Activated T-cell treated with anti-CD3 and anti-CD28 coated beads, Interleukin-2, amount 50 U/mL, for 48 hours (primary cell): ENCODE data around the gene SYT3.
"Not testable (repeated sequence)": the region's sequence is repeated elsewhere in the genome, so short reads cannot be mapped to it uniquely, and the experiment has no call there.

Experiments used
- DNase-seq, 2 experiments: peaks; one replicate each; pipeline ENCODE4 v3.0.0-alpha.2; 2020

Gene SYT3

DNA sequence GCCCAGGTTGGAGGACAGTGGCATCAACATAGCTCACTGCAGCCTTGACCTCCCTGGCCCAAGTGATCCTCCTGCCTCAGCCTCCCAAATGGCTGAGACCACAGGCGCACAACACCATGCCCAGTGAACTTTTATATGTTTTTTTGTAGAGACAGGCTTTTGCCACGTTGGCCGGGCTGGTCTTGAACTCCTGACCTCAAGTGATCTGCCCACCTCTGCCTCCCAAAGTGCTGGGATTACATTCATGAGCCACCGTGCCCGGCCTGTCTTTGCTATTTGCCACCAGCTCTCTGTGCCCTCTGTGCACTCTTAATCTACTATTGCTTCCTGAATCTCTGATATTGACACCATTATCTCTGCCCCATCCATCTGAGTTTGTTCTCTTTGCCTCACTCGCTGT lies 37.2 kb downstream of the SYT3 start:
- no peak for DNase-seq

DNA sequence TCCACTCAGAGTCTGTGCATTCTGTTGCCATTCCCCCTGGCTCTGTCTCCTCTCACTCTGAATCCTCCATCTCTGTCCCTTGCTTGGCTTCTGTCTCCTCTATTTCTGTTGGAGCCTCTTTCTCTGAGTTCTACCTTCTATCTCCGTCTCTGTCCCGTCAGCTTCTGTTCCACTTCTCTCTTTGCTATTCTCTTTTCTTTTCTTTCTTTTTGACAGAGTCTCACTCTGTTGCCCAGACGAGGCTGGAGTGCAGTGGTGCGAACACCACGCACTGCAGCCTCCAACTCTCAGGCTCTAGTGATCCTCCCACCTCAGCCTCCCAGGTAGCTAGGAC lies 37.6 kb downstream of the SYT3 start:
- no peak for DNase-seq

DNA sequence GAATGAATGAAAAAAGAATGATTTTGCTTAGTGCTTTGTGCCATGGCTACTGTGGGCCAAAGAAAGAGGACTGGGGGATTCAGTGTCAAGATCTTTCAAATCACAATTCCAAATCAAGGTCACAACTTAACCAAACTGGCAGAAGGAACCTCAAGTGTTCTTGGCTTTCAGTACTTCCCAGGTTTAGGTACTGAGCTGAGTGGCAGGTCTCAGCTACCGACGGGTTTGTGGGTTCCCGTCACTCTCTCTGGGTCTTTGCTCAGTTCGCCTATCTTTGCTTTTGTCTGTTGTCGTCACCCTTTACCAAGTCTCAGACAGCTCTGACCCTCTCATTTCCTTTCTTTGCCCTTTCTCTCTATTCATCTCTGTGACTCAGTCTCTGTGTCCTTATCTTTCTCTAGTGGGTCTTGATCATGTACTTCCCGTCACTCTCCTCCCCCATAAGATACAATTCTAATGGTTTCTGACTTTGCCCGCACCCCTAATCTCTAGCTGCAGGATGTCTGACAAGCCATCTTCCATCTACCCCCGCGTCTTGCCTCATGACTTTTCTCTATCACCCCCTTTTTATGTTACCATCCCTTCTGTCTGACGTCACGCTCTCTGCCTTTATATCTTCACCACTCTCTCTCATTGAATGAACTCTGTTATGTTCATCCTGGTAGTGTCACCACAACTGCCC lies 38.1 kb downstream of the SYT3 start:
- no peak for DNase-seq

DNA sequence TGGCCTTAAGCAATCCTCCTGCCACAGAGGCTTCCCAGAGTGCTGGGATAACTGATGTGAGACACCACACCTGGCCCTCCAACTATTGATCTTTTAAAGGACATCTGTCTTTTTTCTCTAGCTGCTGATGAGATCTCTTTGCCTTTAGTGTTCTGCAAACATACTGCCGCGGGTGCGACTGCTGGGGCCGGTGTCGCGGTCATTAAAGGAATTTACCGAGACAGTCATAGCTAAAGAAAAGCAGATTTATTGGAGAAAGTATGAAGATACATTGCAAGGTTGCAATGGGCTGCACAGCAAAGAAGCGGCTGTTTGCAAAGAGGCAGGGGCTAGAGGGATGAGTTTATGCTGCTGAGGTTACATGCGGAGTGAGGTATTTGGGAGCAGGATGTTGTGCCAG lies 40.3 kb downstream of the SYT3 start:
- no peak for DNase-seq

DNA sequence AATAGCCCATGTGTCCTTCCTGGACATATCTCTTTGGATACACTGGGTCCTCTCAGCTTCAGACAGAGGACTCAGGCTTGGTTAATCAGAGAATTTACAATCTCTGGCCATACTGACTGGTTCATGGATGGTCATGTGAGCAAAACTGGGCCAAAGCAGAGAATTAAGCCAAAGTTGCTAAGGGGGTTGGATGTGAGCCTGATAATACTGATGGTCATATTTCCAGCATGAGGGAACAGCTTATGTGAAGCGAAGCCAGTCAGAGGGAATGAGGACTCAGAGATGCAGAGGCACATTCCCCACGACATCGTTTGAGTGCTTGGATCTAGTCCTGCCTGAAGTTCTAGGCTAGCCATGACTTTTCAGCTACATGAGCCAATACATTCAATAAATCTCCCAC lies 49.5 kb downstream of the SYT3 start:
- no peak for DNase-seq

DNA sequence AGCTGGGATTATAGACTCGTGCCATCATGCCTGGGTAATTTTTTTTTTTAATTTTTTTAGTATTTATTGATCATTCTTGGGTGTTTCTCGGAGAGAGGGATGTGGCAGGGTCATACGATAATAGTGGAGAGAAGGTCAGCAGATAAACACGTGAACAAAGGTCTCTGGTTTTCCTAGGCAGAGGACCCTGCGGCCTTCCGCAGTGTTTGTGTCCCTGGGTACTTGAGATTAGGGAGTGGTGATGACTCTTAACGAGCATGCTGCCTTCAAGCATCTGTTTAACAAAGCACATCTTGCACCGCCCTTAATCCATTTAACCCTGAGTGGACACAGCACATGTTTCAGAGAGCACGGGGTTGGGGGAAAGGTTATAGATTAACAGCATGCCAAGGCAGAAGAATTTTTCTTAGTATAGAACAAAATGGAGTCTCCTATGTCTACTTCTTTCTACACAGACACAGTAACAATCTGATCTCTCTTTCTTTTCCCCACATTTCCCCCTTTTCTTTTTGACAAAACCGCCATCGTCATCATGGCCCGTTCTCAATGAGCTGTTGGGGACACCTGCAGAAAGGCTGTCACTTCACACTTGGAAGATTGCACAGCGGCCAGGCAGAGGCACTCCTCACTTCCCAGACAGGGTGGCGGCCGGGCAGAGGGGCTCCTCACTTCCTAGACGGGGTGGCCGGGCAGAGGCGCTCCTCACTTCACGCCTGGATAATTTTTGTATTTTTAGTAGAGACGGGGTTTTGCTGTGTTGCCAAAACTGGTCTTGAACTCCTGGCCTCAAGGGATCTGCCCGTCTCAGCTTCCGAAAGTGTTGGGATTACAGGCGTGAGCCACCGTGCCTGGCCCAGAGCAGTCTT lies 57.7 kb downstream of the SYT3 start:
- not testable (repeated sequence) for DNase-seq

DNA sequence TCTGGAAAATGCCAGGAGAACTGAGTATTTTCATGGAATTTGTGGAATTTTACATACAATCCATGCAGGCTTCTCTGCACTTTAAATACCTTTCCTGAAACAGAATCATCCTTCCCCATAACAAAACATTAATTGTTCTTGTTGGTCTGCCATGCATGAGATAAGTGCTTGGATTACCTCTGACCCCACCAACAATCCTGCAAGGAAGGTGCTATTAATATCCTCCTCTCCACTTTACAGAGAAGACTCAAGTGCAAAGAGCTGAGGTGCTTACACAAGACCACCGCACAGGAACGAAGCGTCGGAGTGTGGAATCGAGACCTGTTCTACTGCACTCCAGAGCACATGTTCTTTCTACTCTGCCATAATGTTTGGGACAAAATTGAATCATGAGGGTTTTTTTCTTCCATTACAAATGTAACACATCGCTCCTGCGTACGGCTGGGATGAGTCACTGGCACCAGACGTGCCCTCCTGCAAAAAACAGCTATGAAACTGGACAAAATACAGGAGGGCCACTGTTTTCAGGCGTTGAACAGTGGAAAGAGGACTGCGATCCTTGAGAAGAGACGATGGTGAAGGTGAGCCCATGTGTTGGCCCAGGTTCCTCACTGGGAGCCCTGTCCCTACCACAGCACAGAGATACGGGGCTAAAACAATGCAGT lies 58.6 kb downstream of the SYT3 start:
- no peak for DNase-seq

DNA sequence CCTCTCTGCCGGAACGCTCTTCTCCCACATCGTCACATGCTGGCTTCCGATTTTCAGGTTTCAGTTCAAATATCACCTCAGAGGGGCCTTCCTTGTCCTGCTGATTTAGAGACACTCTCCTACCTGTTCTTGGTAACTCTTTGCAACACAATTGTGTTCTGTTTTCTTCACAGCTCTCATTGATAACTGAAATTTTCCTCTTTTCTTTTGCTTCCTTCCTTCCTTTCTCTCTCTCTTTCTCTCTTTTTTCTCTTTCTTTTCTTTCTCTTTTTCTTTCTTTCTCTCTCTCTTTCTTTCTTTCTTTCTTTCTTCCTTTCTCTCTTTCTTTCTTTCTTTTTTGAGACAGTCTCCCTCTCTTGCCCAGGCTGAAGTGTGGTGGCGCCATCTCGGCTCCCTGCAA lies 59.4 kb downstream of the SYT3 start:
- no peak for DNase-seq

DNA sequence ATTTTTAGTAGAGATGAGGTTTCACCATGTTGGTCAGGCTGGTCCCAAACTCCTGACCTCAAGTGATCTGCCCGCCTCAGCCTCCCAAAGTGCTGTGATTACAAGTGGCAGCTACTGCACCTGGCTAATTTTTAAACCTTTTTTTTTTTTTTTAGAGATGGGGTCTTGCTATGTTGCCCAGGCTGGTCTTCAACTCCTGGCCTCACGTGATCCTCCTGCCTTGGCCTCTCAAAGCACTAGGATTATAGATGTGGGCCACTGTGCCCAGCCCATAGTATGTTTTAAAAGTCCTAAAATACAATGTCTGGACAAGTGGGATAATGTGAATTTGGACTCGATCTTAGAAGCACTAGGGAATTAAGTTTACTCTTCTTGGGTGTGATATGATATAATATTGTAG lies 62.9 kb downstream of the SYT3 start:
- not testable (repeated sequence) for DNase-seq

DNA sequence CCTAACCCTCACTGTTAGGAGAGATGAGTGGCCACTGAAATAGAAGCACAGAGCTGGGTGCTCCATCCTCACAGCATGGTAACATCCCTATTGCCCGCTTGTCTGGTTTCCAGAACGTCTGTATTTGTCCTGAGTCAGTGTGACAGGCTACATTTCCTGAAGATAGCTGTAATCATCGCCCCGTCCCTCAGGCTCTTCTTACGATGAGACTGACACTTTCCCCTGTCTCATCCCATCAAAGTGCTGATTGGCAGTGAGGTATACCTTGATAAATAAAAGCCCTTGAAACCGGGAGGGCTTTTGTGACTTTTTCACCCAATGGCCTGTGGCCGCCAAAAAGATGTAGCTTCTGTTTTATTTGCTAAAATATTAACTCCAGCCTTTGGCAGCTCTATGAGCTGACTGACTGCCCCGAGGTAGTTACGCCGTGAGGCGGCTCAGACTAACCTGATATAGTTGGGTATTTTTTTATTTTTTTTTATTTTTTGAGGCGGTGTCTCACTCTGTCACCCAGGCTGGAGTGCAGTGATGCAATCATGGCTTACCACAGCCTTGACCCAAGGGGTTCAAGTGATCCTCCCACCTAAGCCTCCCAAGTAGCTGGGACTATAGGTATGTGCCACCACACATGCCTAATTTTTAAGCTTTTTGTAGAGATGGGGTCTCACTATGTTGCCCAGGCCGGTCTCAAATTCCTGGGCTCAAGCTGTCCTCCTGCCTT lies 65.8 kb downstream of the SYT3 start:
- no peak for DNase-seq
